ENCODE data around the gene PGS1.

DNA sequence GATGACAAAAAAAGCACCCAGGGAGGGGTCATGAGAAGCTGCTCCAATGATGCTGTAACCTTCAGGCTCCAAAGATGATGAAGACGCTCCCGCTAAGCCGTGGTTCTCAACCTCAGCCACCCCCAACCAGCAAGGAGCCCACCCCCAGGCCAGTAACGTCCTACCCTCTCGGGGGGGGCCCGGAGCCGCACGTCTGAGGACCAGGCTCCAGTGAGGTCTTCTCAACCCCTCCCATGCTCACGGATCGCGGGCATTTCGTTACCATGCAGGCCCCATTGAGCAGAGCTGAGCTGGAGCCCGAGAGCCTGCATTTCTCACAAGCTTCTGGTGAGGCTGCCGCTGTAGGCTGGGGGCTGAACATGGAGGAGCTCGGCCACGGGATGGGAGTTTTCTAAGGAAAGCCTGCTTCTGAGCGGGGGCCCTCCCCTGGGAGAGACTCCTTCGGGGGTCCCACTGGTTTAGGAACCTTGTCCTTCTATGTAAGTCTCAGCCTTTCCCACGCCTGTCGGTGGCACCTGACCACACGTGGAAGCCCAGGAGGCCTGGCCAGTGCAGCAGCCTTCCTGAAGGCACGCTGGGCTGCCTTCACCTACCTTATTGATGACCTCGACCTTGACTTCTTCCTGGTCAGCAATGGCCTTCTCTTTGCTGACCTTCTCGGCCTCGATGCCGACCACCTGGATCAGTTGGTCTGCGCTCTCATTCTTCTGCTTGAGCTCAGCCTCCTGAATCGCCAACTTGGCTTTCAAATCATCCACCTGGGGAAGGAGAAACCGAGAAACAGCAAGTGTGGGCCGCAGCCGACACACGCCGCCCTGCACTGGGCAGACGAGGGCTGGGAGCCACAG, 82.7 kb downstream of the PGS1 start:
- TF ChIP-seq POLR2AphosphoS5 (IDR thresholded peaks at IDR 0.05): no peak
- no peak for TF ChIP-seq POLR2A (IDR thresholded peaks at IDR 0.05; ENCODE audit: low read depth)
- TF ChIP-seq, protein P1, sequence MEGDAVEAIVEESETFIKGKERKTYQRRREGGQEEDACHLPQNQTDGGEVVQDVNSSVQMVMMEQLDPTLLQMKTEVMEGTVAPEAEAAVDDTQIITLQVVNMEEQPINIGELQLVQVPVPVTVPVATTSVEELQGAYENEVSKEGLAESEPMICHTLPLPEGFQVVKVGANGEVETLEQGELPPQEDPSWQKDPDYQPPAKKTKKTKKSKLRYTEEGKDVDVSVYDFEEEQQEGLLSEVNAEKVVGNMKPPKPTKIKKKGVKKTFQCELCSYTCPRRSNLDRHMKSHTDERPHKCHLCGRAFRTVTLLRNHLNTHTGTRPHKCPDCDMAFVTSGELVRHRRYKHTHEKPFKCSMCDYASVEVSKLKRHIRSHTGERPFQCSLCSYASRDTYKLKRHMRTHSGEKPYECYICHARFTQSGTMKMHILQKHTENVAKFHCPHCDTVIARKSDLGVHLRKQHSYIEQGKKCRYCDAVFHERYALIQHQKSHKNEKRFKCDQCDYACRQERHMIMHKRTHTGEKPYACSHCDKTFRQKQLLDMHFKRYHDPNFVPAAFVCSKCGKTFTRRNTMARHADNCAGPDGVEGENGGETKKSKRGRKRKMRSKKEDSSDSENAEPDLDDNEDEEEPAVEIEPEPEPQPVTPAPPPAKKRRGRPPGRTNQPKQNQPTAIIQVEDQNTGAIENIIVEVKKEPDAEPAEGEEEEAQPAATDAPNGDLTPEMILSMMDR (IDR thresholded peaks at IDR 0.05): no peak

All from esophagus muscularis mucosa (tissue), 3 donors.